ENCODE data around the gene CCDC63. TPM values are rescaled to one million over a fixed set of nuclear protein-coding genes. Genes with fewer than 3 reads are reported as not detected.
A peak's percentile ranks its signal among the peaks of the same experiment; 100 is the strongest.

Gene CCDC63
- total RNA-seq, 4 donors from 2014 or later: not detected

GRCh38 chr12:110824342-110824741, 22.4 kb upstream of the CCDC63 start:
- intact Hi-C loops (cut with DNase I; ENCODE audit: low total_unique reads): no loop called here

GRCh38 chr12:110825530-110825929, 21.3 kb upstream of the CCDC63 start:
- no peaks in the 10 kb centered on the region for H3K9me3 ChIP-seq
- intact Hi-C loops (cut with DNase I; ENCODE audit: low total_unique reads): no loop called here
- H3K27ac ChIP-seq: no peak overlapping the region
- no peak for TF ChIP-seq POLR2A (IDR thresholded peaks at IDR 0.05)
- TF ChIP-seq, protein P1, sequence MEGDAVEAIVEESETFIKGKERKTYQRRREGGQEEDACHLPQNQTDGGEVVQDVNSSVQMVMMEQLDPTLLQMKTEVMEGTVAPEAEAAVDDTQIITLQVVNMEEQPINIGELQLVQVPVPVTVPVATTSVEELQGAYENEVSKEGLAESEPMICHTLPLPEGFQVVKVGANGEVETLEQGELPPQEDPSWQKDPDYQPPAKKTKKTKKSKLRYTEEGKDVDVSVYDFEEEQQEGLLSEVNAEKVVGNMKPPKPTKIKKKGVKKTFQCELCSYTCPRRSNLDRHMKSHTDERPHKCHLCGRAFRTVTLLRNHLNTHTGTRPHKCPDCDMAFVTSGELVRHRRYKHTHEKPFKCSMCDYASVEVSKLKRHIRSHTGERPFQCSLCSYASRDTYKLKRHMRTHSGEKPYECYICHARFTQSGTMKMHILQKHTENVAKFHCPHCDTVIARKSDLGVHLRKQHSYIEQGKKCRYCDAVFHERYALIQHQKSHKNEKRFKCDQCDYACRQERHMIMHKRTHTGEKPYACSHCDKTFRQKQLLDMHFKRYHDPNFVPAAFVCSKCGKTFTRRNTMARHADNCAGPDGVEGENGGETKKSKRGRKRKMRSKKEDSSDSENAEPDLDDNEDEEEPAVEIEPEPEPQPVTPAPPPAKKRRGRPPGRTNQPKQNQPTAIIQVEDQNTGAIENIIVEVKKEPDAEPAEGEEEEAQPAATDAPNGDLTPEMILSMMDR (IDR thresholded peaks at IDR 0.05): no peak
- no peaks in the 10 kb centered on the region for H3K36me3 ChIP-seq
- H3K27me3 ChIP-seq: no peaks in the 10 kb centered on the region
- H3K4me1 ChIP-seq: no peaks in the 10 kb centered on the region
- H3K4me3 ChIP-seq: no peak overlapping the region
- no peak for DNase-seq

More at GRCh38 chr12:110824342-110824741, 22.4 kb upstream of the CCDC63 start:
- no peaks in the 10 kb centered on the region for H3K4me1 ChIP-seq
- TF ChIP-seq, protein P1 (IDR thresholded peaks at IDR 0.05): no peak
- no peak for TF ChIP-seq POLR2A (IDR thresholded peaks at IDR 0.05)
- no peaks in the 10 kb centered on the region for H3K27me3 ChIP-seq
- H3K27ac ChIP-seq: no peak overlapping the region
- no peaks in the 10 kb centered on the region for H3K36me3 ChIP-seq
- H3K4me3 ChIP-seq: no peak overlapping the region
- H3K9me3 ChIP-seq: no peaks in the 10 kb centered on the region
- no peak for DNase-seq

DNA sequence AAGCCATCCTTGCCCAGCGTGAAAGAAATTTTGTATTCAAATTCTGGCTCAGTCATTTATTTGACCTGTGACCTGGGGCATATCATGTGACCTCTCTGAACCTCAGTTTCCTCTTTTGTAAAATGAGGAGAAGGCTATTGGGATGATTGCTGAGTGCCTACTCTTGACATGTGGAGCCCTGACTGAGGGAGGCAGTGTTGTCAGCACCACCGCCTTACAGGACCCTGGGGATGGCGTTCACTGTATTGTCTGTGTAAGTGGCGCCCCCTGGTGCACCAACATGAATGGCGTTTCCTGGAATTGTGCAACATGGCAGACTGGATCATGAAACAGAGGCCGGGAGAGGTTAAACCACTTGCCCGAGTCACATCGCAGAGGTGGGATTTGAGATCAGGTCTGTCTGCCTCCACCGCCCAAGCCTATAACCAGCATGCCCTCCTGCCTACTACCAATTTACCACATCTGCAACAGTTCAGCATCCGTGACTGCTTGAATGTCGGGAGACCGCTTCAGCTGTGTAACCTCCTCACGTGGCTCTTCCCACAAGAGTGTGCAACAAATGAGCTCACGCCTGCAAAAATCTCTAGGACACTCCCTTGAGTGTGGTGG, 20.1 kb upstream of the CCDC63 start:
- TF ChIP-seq, protein P1 (IDR thresholded peaks at IDR 0.05): peak; percentile 46 to 80 (median 55)
- no peak for TF ChIP-seq POLR2A (IDR thresholded peaks at IDR 0.05)
- H3K36me3 ChIP-seq: no peaks in the 10 kb centered on the region
- intact Hi-C loops (cut with DNase I; ENCODE audit: low total_unique reads): no loop called here
- DNase-seq: peak; percentile 67 to 75
- no peak overlapping the region for H3K4me3 ChIP-seq
- H3K9me3 ChIP-seq: no peaks in the 10 kb centered on the region
- no peaks in the 10 kb centered on the region for H3K27me3 ChIP-seq
- H3K27ac ChIP-seq: no peak overlapping the region
- no peaks in the 10 kb centered on the region for H3K4me1 ChIP-seq

DNA sequence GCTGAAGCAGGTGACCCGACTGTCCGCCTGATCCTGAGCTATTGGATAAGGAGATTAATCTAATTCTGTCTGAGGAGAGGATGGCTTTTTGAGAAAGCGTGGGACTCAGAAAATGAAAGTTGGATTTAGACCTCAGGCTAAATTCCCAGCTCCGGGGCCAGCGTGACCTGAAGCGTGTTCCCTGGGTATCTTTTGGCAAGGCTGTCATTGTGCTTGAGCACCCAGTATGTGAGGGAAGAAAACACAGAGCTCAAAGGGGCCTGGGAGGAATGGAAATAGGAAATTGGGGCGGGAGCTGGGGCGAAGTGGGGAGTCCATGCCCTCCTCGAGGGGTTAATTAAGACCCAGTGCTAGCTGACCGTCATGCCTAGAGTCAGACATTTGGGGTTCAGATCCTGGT, 17.5 kb upstream of the CCDC63 start:
- no peaks in the 10 kb centered on the region for H3K9me3 ChIP-seq

GRCh38 chr12:110836291-110836690, 10.5 kb upstream of the CCDC63 start:
- no peaks in the 10 kb centered on the region for H3K36me3 ChIP-seq
- no peaks in the 10 kb centered on the region for H3K27me3 ChIP-seq
- intact Hi-C loops (cut with DNase I; ENCODE audit: low total_unique reads): no loop called here
- no peak for TF ChIP-seq POLR2A (IDR thresholded peaks at IDR 0.05)
- TF ChIP-seq, protein P1 (IDR thresholded peaks at IDR 0.05): no peak
- H3K27ac ChIP-seq: no peak overlapping the region
- no peaks in the 10 kb centered on the region for H3K4me1 ChIP-seq
- no peak for DNase-seq
- H3K9me3 ChIP-seq: no peaks in the 10 kb centered on the region
- H3K4me3 ChIP-seq: no peak overlapping the region

More for the DNA sequence above, 17.5 kb upstream of the CCDC63 start:
- intact Hi-C loops (cut with DNase I; ENCODE audit: low total_unique reads): no loop called here
- Histone ChIP-seq H3K27ac (no peak overlapping the region), H3K4me1 (no peaks in the 10 kb centered on the region), H3K27me3 (no peaks in the 10 kb centered on the region), H3K36me3 (no peaks in the 10 kb centered on the region), H3K4me3 (no peak overlapping the region)
- TF ChIP-seq POLR2A (IDR thresholded peaks at IDR 0.05): no peak
- TF ChIP-seq, protein P1 (IDR thresholded peaks at IDR 0.05): no peak
- no peak for DNase-seq
